Keratinocyte (primary cell): ENCODE measurements around the gene HHIP.

Source experiments
- EZH2 ChIP-seq: IDR thresholded peaks from one replicate; pipeline ENCODE4 v1.6.1; 2012; ENCODE audit warnings: inconsistent platforms, mild to moderate bottlenecking, low read length, moderate library complexity
- TF ChIP-seq, protein P1 (sequence below), 3 experiments: IDR thresholded peaks in 1 of 3; conservative IDR thresholded peaks in 1 of 3; optimal IDR thresholded peaks in 1 of 3; 2 replicates in 2 of 3; 3 replicates in 1 of 3; pipeline versions ENCODE3 to v1.5.1; 2011; ENCODE audit warnings: low read length in 3 of 3, mild to moderate bottlenecking in 3 of 3, moderate library complexity in 2 of 3, control low read depth in 1 of 3, inconsistent platforms in 1 of 3; ENCODE audit not compliant: insufficient read depth in 2 of 3; ENCODE audit errors: extremely low read depth in 1 of 3

GRCh38 chr4:144655491-144655890 is 9.5 kb downstream of the HHIP start:
- TF ChIP-seq, protein P1, sequence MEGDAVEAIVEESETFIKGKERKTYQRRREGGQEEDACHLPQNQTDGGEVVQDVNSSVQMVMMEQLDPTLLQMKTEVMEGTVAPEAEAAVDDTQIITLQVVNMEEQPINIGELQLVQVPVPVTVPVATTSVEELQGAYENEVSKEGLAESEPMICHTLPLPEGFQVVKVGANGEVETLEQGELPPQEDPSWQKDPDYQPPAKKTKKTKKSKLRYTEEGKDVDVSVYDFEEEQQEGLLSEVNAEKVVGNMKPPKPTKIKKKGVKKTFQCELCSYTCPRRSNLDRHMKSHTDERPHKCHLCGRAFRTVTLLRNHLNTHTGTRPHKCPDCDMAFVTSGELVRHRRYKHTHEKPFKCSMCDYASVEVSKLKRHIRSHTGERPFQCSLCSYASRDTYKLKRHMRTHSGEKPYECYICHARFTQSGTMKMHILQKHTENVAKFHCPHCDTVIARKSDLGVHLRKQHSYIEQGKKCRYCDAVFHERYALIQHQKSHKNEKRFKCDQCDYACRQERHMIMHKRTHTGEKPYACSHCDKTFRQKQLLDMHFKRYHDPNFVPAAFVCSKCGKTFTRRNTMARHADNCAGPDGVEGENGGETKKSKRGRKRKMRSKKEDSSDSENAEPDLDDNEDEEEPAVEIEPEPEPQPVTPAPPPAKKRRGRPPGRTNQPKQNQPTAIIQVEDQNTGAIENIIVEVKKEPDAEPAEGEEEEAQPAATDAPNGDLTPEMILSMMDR (optimal IDR thresholded peaks at IDR 0.05 in 1 of 3, IDR thresholded peaks at IDR 0.05 in 1 of 3, conservative IDR thresholded peaks at IDR 0.05 in 1 of 3; ENCODE audit: extremely low read depth in 1 of 3, insufficient read depth in 2 of 3, low read length in 3 of 3) = no peak
- TF ChIP-seq EZH2 = no peak
